HUES6 (cell line): ENCODE results near the gene EPGN.

ENCODE experiments used
- H3K27ac ChIP-seq: 2 replicates; pipeline ENCODE4 v1.7.0; 2013; ENCODE audit warnings: low read depth, mild to moderate bottlenecking, low read length, inconsistent platforms
- H3K27me3 ChIP-seq: 2 replicates; pipeline ENCODE4 v1.6.1; 2013; ENCODE audit warnings: low read length; ENCODE audit not compliant: control insufficient read depth, insufficient read depth
- H3K36me3 ChIP-seq: 2 replicates; pipeline ENCODE4 v1.6.1; 2013; ENCODE audit warnings: low read length; ENCODE audit not compliant: control insufficient read depth, insufficient read depth
- H3K4me1 ChIP-seq: 2 replicates; pipeline ENCODE4 v1.6.1; 2013; ENCODE audit warnings: low read length; ENCODE audit not compliant: control insufficient read depth, insufficient read depth
- H3K4me3 ChIP-seq: 2 replicates; pipeline ENCODE4 v1.5.1; 2013; ENCODE audit warnings: low read depth, low read length
- H3K9ac ChIP-seq: one replicate; pipeline ENCODE4 v1.6.1; 2013; ENCODE audit warnings: mild to moderate bottlenecking, low read length
- H3K9me3 ChIP-seq: 2 replicates; pipeline ENCODE4 v1.6.1; 2013; ENCODE audit warnings: low read depth, low read length; ENCODE audit not compliant: control insufficient read depth, insufficient read depth

The EPGN gene

DNA sequence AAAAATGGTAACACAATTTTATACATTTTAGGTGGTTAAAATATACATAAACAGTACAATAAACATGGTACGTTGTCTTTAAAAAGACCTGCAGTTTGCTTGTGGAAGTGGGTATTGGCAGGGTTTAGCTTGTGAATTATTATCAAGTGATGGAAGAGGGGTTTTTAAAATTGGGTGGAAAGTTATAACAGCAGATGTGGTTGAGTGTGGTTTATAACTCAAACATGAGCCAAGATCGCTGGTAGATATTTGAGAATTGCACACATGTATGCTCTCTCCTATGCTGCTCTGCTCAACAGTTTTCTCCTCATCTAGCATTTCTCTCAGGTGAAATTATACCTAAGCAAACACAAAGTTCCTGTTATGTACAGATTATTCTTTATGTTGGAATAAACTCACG is 14.0 kb downstream of the EPGN start:
- H3K9ac ChIP-seq: no peak overlapping the region
- H3K4me1 ChIP-seq: peaks cover 4% of the 10 kb centered on the region
- no peak overlapping the region for H3K27ac ChIP-seq

DNA sequence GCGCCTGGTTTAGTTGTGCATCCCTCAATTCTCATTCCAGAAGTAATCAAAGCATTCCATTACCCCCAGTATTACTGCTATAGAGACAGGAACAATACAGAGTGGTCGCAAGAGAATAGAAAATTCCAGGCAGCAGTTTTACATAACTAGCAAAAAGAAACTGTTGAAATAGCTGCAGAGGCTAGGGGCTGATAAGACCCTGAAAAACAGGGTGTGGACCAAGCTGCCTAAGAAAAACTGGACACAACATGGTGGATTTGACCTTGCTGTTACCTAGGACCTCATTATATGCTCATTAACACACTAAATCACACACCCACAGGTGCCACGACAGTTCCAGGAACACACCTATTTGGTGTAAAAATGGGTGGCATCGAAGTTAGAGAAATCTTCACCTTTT is 15.4 kb downstream of the EPGN start:
- Histone ChIP-seq H3K27me3 (no peaks in the 10 kb centered on the region), H3K4me1 (peaks cover 4% of the 10 kb centered on the region), H3K9ac (no peak overlapping the region), H3K36me3 (no peaks in the 10 kb centered on the region), H3K4me3 (no peak overlapping the region), H3K9me3 (no peaks in the 10 kb centered on the region), H3K27ac (no peak overlapping the region)

More for the DNA sequence above, 14.0 kb downstream of the EPGN start:
- Histone ChIP-seq H3K9me3 (no peaks in the 10 kb centered on the region), H3K27me3 (no peaks in the 10 kb centered on the region), H3K36me3 (no peaks in the 10 kb centered on the region), H3K4me3 (no peak overlapping the region)

DNA sequence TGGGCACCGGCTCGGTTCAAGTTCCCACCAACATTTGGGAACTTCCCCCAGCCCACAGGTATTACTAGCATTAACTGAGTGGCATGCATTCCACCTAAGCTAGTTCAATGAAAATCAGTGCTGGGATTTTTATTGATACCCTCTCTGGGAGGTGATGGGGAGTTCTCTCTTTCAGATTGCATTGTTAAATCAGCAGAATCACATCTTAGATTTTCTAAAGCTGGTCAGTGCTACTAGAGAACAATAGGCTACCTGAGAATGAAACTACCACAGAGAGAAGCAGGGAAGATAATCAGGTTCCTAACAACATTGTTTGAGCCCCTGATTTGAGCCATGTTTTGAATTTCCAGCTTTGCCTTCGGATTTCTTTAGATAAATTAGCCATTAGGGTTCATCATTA is 16.0 kb downstream of the EPGN start:
- Histone ChIP-seq H3K9ac (no peak overlapping the region), H3K9me3 (no peaks in the 10 kb centered on the region), H3K36me3 (no peaks in the 10 kb centered on the region), H3K4me3 (no peak overlapping the region), H3K27me3 (no peaks in the 10 kb centered on the region), H3K27ac (no peak overlapping the region), H3K4me1 (peaks cover 4% of the 10 kb centered on the region)

DNA sequence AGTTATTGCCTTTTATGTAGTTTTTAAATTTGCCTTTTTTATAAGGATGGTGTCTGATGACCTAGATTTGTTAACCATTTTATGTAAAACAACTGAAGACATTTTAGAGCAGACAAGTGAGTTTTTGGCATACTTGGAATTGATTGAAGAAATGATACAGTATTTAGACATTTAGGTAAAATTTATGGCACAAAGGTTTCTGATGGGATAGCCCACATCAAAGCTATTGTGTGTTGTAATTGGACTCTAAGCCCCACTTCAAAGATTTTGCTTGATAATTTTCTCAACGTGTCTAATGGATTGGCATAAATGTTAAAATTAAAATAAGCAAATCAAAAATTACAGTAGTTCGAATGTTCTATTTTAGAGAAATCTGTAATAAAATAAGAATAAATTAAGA is 17.6 kb downstream of the EPGN start:
- Histone ChIP-seq H3K27ac (no peak overlapping the region), H3K4me1 (peaks cover under 1% of the 10 kb centered on the region; the same call in 1 of the 2 replicates), H3K4me3 (no peak overlapping the region), H3K27me3 (no peaks in the 10 kb centered on the region), H3K36me3 (no peaks in the 10 kb centered on the region), H3K9ac (no peak overlapping the region), H3K9me3 (no peaks in the 10 kb centered on the region)

DNA sequence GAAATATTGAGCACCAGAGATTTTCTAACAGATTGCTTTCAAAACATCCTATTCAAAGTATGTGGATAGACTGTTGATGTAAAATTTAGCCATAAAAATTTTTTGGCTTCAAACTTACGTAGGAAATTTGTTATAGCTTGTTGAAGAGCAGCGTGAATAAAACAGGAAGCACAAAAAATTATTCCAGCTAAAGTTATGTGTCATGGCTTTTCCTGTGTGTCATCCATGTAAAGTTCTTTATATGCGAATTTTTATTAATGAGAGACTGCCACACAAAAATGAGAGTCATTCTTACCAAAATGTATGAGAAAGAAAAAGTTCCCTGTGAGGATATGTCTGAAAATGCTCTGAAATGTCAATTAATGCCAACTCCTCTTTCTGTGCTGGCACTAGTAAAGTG is 19.5 kb downstream of the EPGN start:
- Histone ChIP-seq H3K9ac (no peak overlapping the region), H3K9me3 (no peaks in the 10 kb centered on the region), H3K27me3 (no peaks in the 10 kb centered on the region), H3K4me1 (no peaks in the 10 kb centered on the region), H3K36me3 (no peaks in the 10 kb centered on the region), H3K27ac (no peak overlapping the region), H3K4me3 (no peak overlapping the region)

DNA sequence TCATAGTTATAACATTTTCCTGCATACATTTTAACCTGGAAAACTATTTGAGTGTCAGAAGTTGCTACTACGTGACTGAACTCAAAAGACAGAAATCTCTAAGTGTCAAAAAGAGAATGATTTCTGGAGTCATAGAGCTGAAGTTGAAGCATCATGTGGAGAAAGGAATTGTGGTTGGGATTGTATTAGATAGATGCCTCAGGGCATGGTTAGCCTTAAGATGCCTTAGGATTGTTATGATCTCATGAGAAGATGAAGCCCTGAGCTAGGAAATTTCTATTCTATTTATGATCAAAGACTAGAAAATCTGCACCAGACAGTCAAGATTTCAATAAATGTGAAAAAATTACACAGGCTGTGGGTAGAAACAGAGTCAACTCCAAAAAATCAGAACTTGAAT is 20.2 kb downstream of the EPGN start:
- Histone ChIP-seq H3K4me1 (no peaks in the 10 kb centered on the region), H3K4me3 (no peak overlapping the region), H3K36me3 (no peaks in the 10 kb centered on the region), H3K27ac (no peak overlapping the region), H3K9me3 (no peaks in the 10 kb centered on the region), H3K9ac (no peak overlapping the region), H3K27me3 (no peaks in the 10 kb centered on the region)

DNA sequence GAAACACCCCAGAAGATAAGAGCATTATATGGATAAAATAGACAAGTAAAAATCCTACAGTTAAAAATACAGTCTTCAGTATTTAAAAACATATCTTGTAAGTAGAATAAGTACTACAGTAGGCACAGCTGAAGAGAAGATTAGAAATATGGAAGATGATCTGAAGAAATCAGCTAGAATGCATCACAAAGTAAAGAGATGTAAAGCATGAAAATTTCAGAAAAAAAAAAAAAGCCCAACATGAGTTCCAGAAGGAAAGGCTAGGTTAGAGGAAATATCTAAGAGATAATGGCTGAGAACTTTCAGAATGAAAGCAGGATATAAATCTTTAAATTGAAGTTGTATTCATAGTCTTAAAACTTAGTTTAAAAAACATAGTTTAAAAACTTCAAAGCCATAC is 21.0 kb downstream of the EPGN start:
- Histone ChIP-seq H3K27me3 (no peaks in the 10 kb centered on the region), H3K9ac (no peak overlapping the region), H3K4me3 (no peak overlapping the region), H3K4me1 (no peaks in the 10 kb centered on the region), H3K27ac (no peak overlapping the region), H3K36me3 (no peaks in the 10 kb centered on the region), H3K9me3 (no peaks in the 10 kb centered on the region)

DNA sequence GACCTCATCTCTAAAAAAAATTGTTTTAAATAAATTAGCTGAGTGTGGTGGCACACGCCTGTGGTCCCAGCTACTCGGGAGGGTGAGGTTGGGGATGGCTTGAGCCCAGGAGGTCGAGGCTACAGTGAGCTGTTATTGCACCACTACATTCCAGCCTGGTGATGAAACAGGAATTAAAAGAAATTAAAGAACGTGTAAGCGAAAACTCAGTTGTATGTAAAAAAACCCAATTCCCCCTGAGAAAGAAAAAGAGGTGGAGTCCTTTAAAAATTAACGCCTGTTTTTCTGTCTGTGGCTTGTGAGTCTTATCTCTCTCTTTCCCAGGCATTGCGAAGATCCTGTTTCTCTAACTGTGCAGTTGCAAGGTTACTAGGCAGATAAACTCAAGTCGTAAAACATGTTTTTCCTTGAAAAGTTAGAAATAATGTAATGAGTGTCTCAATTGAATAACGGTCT is 22.1 kb downstream of the EPGN start:
- Histone ChIP-seq H3K4me1 (no peaks in the 10 kb centered on the region), H3K4me3 (no peak overlapping the region), H3K9ac (no peak overlapping the region), H3K9me3 (no peaks in the 10 kb centered on the region), H3K27ac (no peak overlapping the region), H3K36me3 (no peaks in the 10 kb centered on the region), H3K27me3 (no peaks in the 10 kb centered on the region)

DNA sequence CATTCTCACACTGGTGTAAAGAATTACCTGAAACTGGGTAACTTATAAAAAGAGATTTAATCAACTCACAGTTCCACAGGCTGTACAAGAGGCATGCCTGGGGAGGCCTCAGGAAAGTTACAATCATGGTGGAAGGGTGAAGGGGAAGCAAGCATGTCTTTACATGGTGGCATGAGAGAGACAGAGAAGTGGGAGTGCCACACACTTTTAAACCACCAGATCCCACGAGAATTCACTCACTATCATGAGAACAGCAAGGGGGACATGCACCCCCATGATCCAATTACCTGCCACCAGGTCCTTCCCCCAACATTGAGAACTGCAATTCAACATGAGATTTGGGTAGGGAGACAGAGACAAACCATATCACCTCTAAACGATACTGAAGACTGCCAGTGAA is 23.0 kb downstream of the EPGN start:
- no peak overlapping the region for H3K9ac ChIP-seq
- H3K36me3 ChIP-seq: no peaks in the 10 kb centered on the region
- H3K4me1 ChIP-seq: no peaks in the 10 kb centered on the region
- H3K4me3 ChIP-seq: no peak overlapping the region
- H3K9me3 ChIP-seq: no peaks in the 10 kb centered on the region
- H3K27ac ChIP-seq: no peak overlapping the region
- H3K27me3 ChIP-seq: no peaks in the 10 kb centered on the region

DNA sequence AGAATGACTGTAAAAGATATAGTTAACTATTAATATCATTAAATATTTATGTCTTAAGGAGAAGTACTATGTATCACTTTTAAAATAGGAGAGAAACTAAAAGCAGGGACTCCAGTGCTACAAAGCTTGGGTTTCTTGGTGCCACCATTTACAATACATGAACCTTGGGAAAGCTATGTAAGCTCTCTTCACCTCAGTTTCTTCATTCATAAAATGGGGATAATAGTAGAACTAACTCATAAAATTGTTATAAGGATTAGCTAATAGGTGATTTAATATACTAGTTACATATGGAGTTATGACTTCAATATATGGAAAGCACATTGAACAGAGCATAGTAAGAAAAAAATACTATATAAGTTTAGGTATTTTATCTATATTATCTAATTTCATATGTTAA is 23.7 kb downstream of the EPGN start:
- Histone ChIP-seq H3K27ac (no peak overlapping the region), H3K4me3 (no peak overlapping the region), H3K36me3 (no peaks in the 10 kb centered on the region), H3K9ac (no peak overlapping the region), H3K9me3 (no peaks in the 10 kb centered on the region), H3K4me1 (no peaks in the 10 kb centered on the region), H3K27me3 (no peaks in the 10 kb centered on the region)

DNA sequence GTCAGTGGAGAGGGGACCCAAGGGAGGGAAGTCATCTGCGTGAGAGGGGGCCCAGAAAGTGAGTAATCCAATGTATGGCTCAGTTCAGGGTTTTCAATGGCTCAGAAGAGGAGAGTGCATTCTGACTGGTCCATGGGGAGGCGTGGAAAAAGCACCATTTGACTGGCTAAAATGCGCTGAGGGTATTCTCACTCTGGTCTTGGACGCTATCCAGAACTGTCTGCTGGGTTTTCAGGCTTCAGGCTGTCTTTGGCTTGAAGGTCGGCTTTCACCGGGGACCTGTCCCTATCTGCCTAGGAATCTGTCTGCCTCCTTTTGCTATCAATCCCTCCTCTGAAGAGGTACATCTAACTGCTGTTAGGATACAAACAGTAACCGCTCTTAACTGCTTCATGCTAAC is 26.4 kb downstream of the EPGN start:
- no peaks in the 10 kb centered on the region for H3K36me3 ChIP-seq
- H3K27ac ChIP-seq: no peak overlapping the region
- H3K9ac ChIP-seq: no peak overlapping the region
- H3K27me3 ChIP-seq: no peaks in the 10 kb centered on the region
- no peaks in the 10 kb centered on the region for H3K4me1 ChIP-seq
- no peaks in the 10 kb centered on the region for H3K9me3 ChIP-seq
- no peak overlapping the region for H3K4me3 ChIP-seq

DNA sequence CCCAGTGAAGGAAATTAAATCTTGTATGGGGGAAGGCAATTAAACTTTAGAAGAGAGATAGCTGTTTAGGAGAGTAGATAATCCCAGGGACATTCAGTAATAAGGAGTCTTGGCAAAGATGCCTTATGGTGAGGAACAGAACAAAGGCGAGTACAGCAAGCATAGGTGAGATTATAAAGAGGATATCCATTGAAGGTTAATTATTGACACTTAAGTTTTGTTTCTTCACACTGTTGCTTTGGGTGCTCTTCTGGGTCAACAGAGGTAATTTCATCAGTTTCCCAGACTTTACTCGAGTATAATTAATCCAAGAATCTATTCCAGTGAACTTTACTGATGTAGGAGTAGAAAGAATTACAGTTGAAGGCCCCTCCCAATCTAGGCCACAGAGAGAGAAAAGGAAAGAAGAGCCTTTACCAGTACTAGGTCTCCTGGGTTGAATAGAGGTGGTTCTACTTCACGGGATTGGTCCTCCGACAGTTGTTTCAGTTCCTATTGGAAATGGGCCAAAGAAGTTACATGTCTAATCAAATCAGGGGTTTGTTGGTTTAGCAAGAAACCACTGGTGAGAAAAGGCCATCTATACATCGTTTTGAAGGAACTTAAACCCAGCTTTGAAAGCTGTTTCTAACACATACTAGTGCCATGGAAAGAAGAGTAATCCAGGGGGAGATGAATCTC is 27.2 kb downstream of the EPGN start:
- H3K4me3 ChIP-seq: no peak overlapping the region
- H3K9me3 ChIP-seq: no peaks in the 10 kb centered on the region
- H3K36me3 ChIP-seq: no peaks in the 10 kb centered on the region
- H3K27me3 ChIP-seq: no peaks in the 10 kb centered on the region
- no peaks in the 10 kb centered on the region for H3K4me1 ChIP-seq
- no peak overlapping the region for H3K9ac ChIP-seq
- no peak overlapping the region for H3K27ac ChIP-seq
